Adrenal gland (tissue), 5 donors: ENCODE measurements around the gene GTF3C5.

Source experiments
- POLR2A ChIP-seq, 2 donors: fragments of 450-650 bp; IDR thresholded peaks; one replicate each; pipeline ENCODE4 v1.6.1; 2017; ENCODE audit warnings: antibody characterized with exemption in 2 of 2, mild to moderate bottlenecking in 2 of 2, moderate library complexity in 1 of 2
- TF ChIP-seq, protein P1 (sequence below), 6 experiments: fragments of 450-650 bp in 4 of 6; fragments of 200-600 bp in 2 of 6; sonication (generic) in 1 of 6; IDR thresholded peaks; 1 replicate in 5 of 6; 2 replicates in 1 of 6; pipeline versions ENCODE4 v1.5.1 to v1.8.0; 2016 to 2021; ENCODE audit warnings: antibody characterized with exemption in 6 of 6, mild to moderate bottlenecking in 2 of 6, moderate library complexity in 1 of 6
- donor health status: DM: no; HTN: no; CAD: no.

DNA sequence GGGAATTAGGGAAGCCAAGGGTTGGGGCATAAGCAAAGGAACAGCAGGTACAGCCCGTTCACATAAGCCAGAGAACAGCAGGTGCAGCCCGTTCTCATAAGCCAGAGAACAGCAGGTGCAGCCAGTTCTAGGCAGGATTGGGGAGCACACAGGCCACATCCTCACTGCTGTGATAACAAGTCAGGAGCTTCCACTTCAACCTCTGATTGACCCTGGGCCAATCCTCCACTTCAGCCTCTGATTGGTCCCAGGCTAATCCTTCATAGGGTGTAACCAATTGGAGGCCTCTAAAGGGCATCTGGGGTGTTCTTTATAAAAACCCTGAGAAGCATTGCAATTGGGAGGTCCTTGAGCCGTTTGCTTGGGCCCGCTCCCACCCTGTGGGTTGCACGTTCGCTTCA is 58.5 kb downstream of the GTF3C5 start:
- TF ChIP-seq, protein P1, sequence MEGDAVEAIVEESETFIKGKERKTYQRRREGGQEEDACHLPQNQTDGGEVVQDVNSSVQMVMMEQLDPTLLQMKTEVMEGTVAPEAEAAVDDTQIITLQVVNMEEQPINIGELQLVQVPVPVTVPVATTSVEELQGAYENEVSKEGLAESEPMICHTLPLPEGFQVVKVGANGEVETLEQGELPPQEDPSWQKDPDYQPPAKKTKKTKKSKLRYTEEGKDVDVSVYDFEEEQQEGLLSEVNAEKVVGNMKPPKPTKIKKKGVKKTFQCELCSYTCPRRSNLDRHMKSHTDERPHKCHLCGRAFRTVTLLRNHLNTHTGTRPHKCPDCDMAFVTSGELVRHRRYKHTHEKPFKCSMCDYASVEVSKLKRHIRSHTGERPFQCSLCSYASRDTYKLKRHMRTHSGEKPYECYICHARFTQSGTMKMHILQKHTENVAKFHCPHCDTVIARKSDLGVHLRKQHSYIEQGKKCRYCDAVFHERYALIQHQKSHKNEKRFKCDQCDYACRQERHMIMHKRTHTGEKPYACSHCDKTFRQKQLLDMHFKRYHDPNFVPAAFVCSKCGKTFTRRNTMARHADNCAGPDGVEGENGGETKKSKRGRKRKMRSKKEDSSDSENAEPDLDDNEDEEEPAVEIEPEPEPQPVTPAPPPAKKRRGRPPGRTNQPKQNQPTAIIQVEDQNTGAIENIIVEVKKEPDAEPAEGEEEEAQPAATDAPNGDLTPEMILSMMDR (IDR thresholded peaks at IDR 0.05): no peak
- TF ChIP-seq POLR2A (IDR thresholded peaks at IDR 0.05): no peak
